GM23248 (cell line): ENCODE results near the gene NRSN2.

Experiments
- EZH2 ChIP-seq: fragments of 200-600 bp; sonication (generic); IDR thresholded peaks from 2 replicates; pipeline ENCODE4 v1.6.1; 2018; ENCODE audit warnings: antibody characterized with exemption, mild to moderate bottlenecking; ENCODE audit not compliant: insufficient read depth, poor library complexity, severe bottlenecking
- EZH2phosphoT487 ChIP-seq: fragments of 200-600 bp; sonication (generic); IDR thresholded peaks from 2 replicates; pipeline ENCODE4 v1.6.1; 2018; ENCODE audit warnings: antibody characterized with exemption, moderate library complexity, mild to moderate bottlenecking, low read depth; ENCODE audit not compliant: insufficient read depth

DNA sequence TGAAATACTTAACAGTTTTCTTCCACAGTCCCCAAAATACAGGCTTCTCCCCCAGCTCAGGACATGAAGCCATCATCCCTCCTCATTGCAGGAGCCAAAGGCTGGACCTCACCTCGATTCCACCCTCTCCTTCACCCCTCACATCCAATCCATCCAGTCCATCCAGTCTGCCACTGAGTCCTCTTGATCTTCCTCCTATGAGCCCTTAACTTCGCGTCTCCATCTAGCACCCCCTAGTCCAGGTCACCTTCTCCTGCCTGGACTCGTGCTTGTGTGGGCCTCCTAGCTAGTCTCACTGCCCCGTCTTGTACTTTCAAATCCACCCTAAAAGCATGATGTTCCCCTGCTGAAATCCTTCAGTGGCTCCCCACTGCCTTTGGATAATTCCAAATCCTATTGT is 37.0 kb downstream of the NRSN2 start:
- no peak for TF ChIP-seq EZH2
- no peak for TF ChIP-seq EZH2phosphoT487
